ENCODE results near the gene MME. TPM values are rescaled to one million over a fixed set of nuclear protein-coding genes. Genes with fewer than 3 reads are reported as not detected.

MME gene
- total and polyA plus RNA-seq, 3 donors from 2014 or later, result 5.4 to 6.3 (median 5.5) TPM

DNA sequence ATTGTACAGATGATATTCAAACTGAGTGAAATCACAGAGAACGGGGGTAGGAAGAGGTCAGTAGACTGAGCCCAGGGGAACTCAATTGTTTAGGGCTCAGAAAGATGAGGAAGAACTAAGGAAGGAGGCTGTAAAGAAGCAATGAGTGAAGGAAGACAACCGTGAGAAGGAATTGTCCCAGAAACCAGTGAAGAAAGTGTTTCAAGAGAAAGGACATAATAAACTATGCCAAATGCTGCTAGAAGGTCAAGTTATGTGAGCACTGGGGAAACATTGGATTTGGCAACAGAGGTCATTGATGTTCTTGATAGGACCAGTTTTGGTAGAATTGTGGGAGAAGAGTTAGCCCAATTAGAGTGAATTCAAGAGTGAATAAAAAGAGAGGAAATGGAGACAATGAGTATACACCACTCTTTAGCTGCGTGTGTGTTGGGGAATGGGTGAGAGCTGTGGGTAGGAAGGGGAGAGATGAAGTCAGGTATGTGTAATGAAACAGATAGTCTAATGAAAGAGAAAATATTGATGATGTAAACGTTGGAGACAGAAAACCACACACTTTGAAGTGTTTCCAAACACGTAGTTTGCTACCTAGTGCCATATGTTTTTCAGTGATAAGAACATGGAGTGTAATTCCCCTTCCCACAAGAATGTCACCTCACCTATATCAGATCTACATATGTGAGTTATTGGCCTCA is 42.5 kb upstream of the MME start:
- TF ChIP-seq, protein P1, sequence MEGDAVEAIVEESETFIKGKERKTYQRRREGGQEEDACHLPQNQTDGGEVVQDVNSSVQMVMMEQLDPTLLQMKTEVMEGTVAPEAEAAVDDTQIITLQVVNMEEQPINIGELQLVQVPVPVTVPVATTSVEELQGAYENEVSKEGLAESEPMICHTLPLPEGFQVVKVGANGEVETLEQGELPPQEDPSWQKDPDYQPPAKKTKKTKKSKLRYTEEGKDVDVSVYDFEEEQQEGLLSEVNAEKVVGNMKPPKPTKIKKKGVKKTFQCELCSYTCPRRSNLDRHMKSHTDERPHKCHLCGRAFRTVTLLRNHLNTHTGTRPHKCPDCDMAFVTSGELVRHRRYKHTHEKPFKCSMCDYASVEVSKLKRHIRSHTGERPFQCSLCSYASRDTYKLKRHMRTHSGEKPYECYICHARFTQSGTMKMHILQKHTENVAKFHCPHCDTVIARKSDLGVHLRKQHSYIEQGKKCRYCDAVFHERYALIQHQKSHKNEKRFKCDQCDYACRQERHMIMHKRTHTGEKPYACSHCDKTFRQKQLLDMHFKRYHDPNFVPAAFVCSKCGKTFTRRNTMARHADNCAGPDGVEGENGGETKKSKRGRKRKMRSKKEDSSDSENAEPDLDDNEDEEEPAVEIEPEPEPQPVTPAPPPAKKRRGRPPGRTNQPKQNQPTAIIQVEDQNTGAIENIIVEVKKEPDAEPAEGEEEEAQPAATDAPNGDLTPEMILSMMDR (IDR thresholded peaks at IDR 0.05), result no peak
- no peak for TF ChIP-seq POLR2A (IDR thresholded peaks at IDR 0.05)
- intact Hi-C loops (cut with DNase I; ENCODE audit: low total_unique reads), result no loop called here
- 83 to 87% methylated on average over 5 of the region's 5 CpGs for WGBS, 2 donors

GRCh38 chr3:155038203-155038554 is 41.9 kb upstream of the MME start:
- no peak for DNase-seq
- Histone ChIP-seq H3K4me1 (peaks cover 6% of the 10 kb centered on the region), H3K9me3 (no peaks in the 10 kb centered on the region), H3K27me3 (no peaks in the 10 kb centered on the region), H3K36me3 (ENCODE audit: low read depth, missing control alignments) (no peaks in the 10 kb centered on the region), H3K4me3 (no peak overlapping the region), H3K27ac (no peak overlapping the region)
- no peak for TF ChIP-seq POLR2A (IDR thresholded peaks at IDR 0.05)
- TF ChIP-seq, protein P1 (IDR thresholded peaks at IDR 0.05), result no peak
- 87 to 90% methylated on average over 2 of the region's 2 CpGs for WGBS, 2 donors
- intact Hi-C loops (cut with DNase I; ENCODE audit: low total_unique reads), result no loop called here

More for the DNA sequence above, 42.5 kb upstream of the MME start:
- Histone ChIP-seq H3K27me3 (no peaks in the 10 kb centered on the region), H3K9me3 (no peaks in the 10 kb centered on the region), H3K4me3 (no peak overlapping the region), H3K4me1 (peaks cover 10% of the 10 kb centered on the region), H3K27ac (no peak overlapping the region), H3K36me3 (ENCODE audit: low read depth, missing control alignments) (no peaks in the 10 kb centered on the region)
- DNase-seq, result no peak

- no peaks in the 10 kb centered on the region for H3K9me3 ChIP-seq
- intact Hi-C loops (cut with DNase I; ENCODE audit: low total_unique reads), result no loop called here
- H3K27ac ChIP-seq, result no peak overlapping the region
- H3K36me3 ChIP-seq (ENCODE audit: low read depth, missing control alignments), result no peaks in the 10 kb centered on the region
- TF ChIP-seq, protein P1 (IDR thresholded peaks at IDR 0.05), result no peak
- TF ChIP-seq POLR2A (IDR thresholded peaks at IDR 0.05), result no peak
- no peaks in the 10 kb centered on the region for H3K27me3 ChIP-seq
- DNase-seq, result no peak
- H3K4me1 ChIP-seq, result no peaks in the 10 kb centered on the region
- no peak overlapping the region for H3K4me3 ChIP-seq
These were observed 33.2 kb upstream of the MME start for GRCh38 chr3:155046935-155047334.

DNA sequence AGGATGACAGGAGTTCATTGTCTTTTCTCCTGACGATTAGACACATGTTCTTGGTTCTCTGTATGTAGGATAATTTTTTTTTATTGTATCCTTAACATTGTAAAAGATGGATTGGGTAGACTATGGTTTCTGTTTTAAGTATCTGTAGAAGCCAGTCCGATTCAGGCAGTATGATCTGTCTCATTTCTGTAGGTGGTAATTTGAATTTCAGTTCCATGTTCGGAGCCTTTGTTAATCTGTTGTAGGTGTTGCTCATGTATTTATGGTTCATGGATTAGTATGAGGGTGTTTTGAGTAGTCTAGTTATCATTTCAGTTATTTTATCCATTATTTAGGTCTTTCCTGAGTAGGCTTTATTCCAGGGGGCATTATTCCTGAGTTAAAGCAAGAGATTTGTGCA is 32.4 kb upstream of the MME start:
- Histone ChIP-seq H3K36me3 (ENCODE audit: low read depth, missing control alignments) (no peaks in the 10 kb centered on the region), H3K27ac (no peak overlapping the region), H3K4me1 (no peaks in the 10 kb centered on the region), H3K4me3 (no peak overlapping the region), H3K27me3 (no peaks in the 10 kb centered on the region), H3K9me3 (no peaks in the 10 kb centered on the region)
- no peak for DNase-seq
- intact Hi-C loops (cut with DNase I; ENCODE audit: low total_unique reads), result no loop called here
- no peak for TF ChIP-seq POLR2A (IDR thresholded peaks at IDR 0.05)
- TF ChIP-seq, protein P1 (IDR thresholded peaks at IDR 0.05), result no peak
- WGBS, 2 donors, result 88 to 95% methylated on average over 3 of the region's 3 CpGs

GRCh38 chr3:155049959-155050358 is 30.2 kb upstream of the MME start:
- no peak for DNase-seq
- 86 to 95% methylated on average over 4 of the region's 4 CpGs for WGBS, 2 donors
- no peaks in the 10 kb centered on the region for H3K27me3 ChIP-seq
- no peaks in the 10 kb centered on the region for H3K9me3 ChIP-seq
- intact Hi-C loops (cut with DNase I; ENCODE audit: low total_unique reads), result no loop called here
- no peak overlapping the region for H3K27ac ChIP-seq
- no peaks in the 10 kb centered on the region for H3K36me3 ChIP-seq (ENCODE audit: low read depth, missing control alignments)
- H3K4me1 ChIP-seq, result no peaks in the 10 kb centered on the region
- H3K4me3 ChIP-seq, result no peak overlapping the region
- no peak for TF ChIP-seq POLR2A (IDR thresholded peaks at IDR 0.05)
- TF ChIP-seq, protein P1 (IDR thresholded peaks at IDR 0.05), result no peak
